ENCODE results near the gene C11orf91.

DNA sequence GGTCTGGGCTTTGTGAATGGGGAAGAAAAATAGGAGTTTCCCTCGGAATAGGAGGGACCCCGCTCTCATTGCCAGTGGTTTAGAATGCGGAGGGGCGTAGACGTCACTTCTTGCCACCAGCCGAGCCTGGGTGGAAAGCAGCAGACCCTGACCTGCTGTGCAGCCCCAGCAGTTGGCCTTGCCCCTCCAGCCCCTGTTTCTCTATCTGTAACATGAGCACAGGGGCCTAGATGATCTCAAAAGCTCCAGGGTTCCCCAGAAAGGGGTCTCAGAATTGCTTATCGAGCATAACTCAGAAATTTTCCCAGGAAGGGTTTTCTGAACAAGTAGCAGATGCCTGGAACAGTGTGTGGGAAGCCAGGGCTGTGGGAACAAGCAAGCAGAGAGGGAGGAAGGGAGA lies 43.9 kb downstream of the C11orf91 start:
- TF ChIP-seq, protein P1, sequence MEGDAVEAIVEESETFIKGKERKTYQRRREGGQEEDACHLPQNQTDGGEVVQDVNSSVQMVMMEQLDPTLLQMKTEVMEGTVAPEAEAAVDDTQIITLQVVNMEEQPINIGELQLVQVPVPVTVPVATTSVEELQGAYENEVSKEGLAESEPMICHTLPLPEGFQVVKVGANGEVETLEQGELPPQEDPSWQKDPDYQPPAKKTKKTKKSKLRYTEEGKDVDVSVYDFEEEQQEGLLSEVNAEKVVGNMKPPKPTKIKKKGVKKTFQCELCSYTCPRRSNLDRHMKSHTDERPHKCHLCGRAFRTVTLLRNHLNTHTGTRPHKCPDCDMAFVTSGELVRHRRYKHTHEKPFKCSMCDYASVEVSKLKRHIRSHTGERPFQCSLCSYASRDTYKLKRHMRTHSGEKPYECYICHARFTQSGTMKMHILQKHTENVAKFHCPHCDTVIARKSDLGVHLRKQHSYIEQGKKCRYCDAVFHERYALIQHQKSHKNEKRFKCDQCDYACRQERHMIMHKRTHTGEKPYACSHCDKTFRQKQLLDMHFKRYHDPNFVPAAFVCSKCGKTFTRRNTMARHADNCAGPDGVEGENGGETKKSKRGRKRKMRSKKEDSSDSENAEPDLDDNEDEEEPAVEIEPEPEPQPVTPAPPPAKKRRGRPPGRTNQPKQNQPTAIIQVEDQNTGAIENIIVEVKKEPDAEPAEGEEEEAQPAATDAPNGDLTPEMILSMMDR (conservative IDR thresholded peaks at IDR 0.05; ENCODE audit: low read depth, low read length): no peak
- TF ChIP-seq EZH2 (IDR thresholded peaks at IDR 0.05; ENCODE audit: borderline replicate concordance, low read depth, low read length, poor library complexity, severe bottlenecking): no peak
